ENCODE measurements around the gene OPN1MW3.
"Not testable (repeated sequence)": the region's sequence is repeated elsewhere in the genome, so short reads cannot be mapped to it uniquely, and the experiment has no call there.

Gene OPN1MW3

DNA sequence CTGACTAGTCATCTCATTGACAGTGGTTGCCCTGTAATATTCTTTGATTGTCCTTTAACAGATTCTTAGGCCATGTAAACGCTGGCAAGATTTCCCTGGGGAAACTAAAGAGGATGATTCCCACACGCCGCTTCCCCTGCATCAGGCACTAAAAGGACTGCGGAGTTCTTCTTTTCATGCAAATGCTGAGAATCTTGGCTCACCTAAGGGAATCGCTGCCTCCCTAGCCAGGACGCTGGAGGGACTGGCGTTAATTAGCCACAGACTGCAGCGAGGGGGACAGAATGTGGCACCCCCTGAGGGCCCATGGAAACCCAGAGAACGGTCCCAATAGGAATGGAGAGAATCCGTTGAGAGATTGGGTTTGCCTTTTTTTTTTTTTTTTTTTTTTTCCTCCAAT lies 29.0 kb downstream of the OPN1MW3 start:
- CTCF ChIA-PET; POLR2A ChIA-PET (ENCODE audit: low non-redundant PET): not testable (repeated sequence)

GRCh38 chrX:154294791-154295574 lies 37.6 kb downstream of the OPN1MW3 start, which contains the start of gene TEX28:
Gene TEX28, minus strand, starts transcription at chrX:154295124. Its CDS starts 3,007 bp downstream, at chrX:154292117.
- H3K27ac ChIP-seq, result no peak within 1 kb of the TSS
- no peak for DNase-seq (ENCODE audit: low spot score)
- CTCF ChIA-PET, result interaction anchor here (0.7 kb wide), 1 partner anchor 13 kb away, joined by 3 read pairs; no protein-coding TSS in a partner anchor
- POLR2A ChIA-PET (ENCODE audit: low non-redundant PET), result no interaction called here
- TF ChIP-seq CTCF (conservative IDR thresholded peaks at IDR 0.05; ENCODE audit: low read depth), result no peak

More for the DNA sequence above, 29.0 kb downstream of the OPN1MW3 start:
- not testable (repeated sequence) for H3K27ac ChIP-seq; DNase-seq (ENCODE audit: low spot score)

- ChIA-PET CTCF (no interaction called here), POLR2A (ENCODE audit: low non-redundant PET) (no interaction called here)
- no peak for TF ChIP-seq CTCF (conservative IDR thresholded peaks at IDR 0.05; ENCODE audit: low read depth)
Observed at GRCh38 chrX:154295664-154296310, 38.4 kb downstream of the OPN1MW3 start, which contains the start of gene TKTL1. Gene TKTL1, plus strand, starts transcription at chrX:154295795. Its CDS starts 65 bp downstream, at chrX:154295860.

DNA sequence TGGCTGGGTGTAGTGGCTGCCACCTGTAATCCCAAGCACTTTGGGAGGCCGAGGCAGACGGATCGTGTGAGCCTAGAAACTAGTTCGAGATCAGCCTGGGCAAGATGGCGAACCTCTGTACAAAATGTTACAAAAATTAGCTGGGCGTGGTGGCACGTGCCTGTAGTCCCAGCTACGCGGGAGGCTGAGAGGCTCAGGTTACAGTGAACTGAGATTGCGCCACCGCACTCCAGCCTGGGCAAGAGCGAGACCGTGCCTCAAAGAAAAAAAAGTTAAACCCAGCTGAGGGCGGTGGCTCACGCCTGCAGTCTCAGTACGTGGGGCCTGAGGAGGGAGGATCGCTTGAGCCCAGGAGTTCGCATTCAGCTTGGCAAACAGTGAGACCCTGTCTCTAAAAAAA lies 39.3 kb downstream of the OPN1MW3 start:
- no peak overlapping the region for H3K27ac ChIP-seq
- TF ChIP-seq CTCF (conservative IDR thresholded peaks at IDR 0.05; ENCODE audit: low read depth), result no peak
- CTCF ChIA-PET, result no interaction called here
- DNase-seq (ENCODE audit: low spot score), result no peak
- POLR2A ChIA-PET (ENCODE audit: low non-redundant PET), result no interaction called here

More at GRCh38 chrX:154295664-154296310, 38.4 kb downstream of the OPN1MW3 start, which contains the start of gene TKTL1:
- DNase-seq (ENCODE audit: low spot score), result no peak
- no peak within 1 kb of the TSS for H3K27ac ChIP-seq

DNA sequence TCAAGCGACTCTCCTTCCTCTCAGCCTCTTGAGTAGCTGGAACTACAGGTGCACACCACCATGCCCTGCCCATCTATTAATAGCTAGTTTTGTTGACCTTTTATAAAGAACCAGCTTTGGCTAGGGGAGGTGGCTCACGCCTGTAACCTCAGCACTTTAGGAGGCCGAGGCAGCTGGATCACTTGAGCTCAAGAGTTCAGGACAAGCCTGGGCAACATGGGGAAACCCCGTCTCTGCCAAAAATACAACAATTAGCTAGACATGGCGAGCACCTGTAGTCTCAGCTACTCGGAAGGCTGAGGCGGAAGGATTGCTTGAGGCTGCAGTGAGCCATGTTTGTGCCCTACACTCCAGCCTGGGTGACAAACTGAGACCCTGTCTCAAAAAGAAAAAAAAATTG lies 40.9 kb downstream of the OPN1MW3 start:
- DNase-seq (ENCODE audit: low spot score), result no peak
- H3K27ac ChIP-seq, result no peak overlapping the region
- TF ChIP-seq CTCF (conservative IDR thresholded peaks at IDR 0.05; ENCODE audit: low read depth), result no peak
- CTCF ChIA-PET, result interaction anchor here (0.6 to 1.2 kb wide), 3 partner anchors 268 to 374 kb away, joined by 3 to 4 read pairs (median 4); no protein-coding TSS in a partner anchor
- POLR2A ChIA-PET (ENCODE audit: low non-redundant PET), result no interaction called here

- POLR2A ChIA-PET (ENCODE audit: low non-redundant PET), result no interaction called here
- no peak for DNase-seq (ENCODE audit: low spot score)
- CTCF ChIA-PET, result no interaction called here
- no peak overlapping the region for H3K27ac ChIP-seq
- no peak for TF ChIP-seq CTCF (conservative IDR thresholded peaks at IDR 0.05; ENCODE audit: low read depth)
Observed at GRCh38 chrX:154300816-154301215, 43.4 kb downstream of the OPN1MW3 start.

DNA sequence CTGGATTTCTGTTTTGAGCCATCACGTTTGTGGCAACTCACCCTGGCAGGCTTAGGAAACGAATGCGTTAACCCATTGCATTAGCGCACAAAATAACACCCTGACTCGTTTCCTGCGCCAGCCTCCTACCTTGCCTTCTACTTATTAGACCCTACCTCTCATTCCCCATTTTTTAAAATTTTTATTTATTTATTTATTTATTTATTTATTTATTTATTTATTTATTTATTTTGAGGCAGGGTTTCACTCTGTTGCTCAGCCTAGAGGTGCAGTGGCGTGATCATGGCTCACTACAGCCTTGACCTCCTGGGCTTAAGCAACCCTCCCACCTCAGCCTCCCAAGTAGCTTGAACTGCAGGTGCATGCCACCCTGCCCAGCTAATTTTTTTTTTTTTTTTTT lies 45.6 kb downstream of the OPN1MW3 start:
- POLR2A ChIA-PET (ENCODE audit: low non-redundant PET); H3K27ac ChIP-seq; CTCF ChIA-PET; DNase-seq (ENCODE audit: low spot score): not testable (repeated sequence)

Measured in RWPE1 (cell line).